ENCODE measurements around the gene MON2.

- no peak for TF ChIP-seq CTCF (IDR thresholded peaks at IDR 0.05)
- no peak for TF ChIP-seq POLR2A (IDR thresholded peaks at IDR 0.05)
Observed at GRCh38 chr12:62532333-62532732, 65.7 kb downstream of the MON2 start.

Data from body of pancreas (tissue), 4 donors.